NT2/D1 (cell line): ENCODE data around the gene SPACDR.

ENCODE experiments used
- YY1 ChIP-seq: IDR thresholded peaks from 2 replicates; pipeline ENCODE4 v1.6.1; 2011; ENCODE audit not compliant: insufficient read length, insufficient read depth
- ZNF274 ChIP-seq: IDR thresholded peaks from 2 replicates; pipeline ENCODE4 v1.6.1; 2011; ENCODE audit warnings: mild to moderate bottlenecking, low read depth, low read length

DNA sequence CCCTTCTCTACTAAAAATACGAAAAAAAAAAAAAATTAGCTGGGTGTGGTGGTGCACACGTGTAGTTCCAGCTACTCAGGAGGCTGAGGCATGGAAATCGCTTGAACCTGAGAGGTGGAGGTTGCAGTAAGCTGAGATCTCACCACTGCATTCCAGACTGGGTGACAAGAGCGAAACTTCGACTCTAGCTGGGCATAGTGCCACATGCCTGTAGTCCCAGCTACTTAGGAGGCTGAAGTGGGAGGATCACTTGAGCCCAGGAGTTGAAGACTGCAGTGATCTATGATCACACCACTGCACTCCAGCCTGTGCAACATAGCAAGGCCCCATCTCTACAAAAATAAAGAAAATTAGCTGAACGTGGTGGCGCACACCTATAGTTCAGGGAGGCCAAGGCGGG, 1.2 kb upstream of the SPACDR start:
- no peak for TF ChIP-seq YY1
- no peak for TF ChIP-seq ZNF274
